Fibroblast of villous mesenchyme (primary cell): ENCODE data around the gene NCOA3. TPM values are rescaled to one million over a fixed set of nuclear protein-coding genes. Genes with fewer than 3 reads are reported as not detected.
A peak's percentile ranks its signal among the peaks of the same experiment; 100 is the strongest.

Experiments used
- DNase-seq: peaks from one replicate; pipeline ENCODE4 v3.0.0-alpha.2; 2010; ENCODE audit warnings: low read depth
- H3K4me3 ChIP-seq: 2 replicates; pipeline ENCODE4 v1.5.1; 2011; ENCODE audit warnings: low read depth, mild to moderate bottlenecking, low read length
- CTCF ChIP-seq: IDR thresholded peaks from 2 replicates; pipeline ENCODE4 v1.5.1; 2012; ENCODE audit warnings: low read depth, mild to moderate bottlenecking, low read length; ENCODE audit not compliant: insufficient read depth
- total RNA-seq: library from RNA; depleted of rRNA; stranded (reverse); fragments of >200 nt; gene quantifications from 2 replicates; pipeline ENCODE4 v1.2.3, GENCODE V29; 2012

Gene NCOA3
- total RNA-seq, 1 donor = 63.0 TPM

DNA sequence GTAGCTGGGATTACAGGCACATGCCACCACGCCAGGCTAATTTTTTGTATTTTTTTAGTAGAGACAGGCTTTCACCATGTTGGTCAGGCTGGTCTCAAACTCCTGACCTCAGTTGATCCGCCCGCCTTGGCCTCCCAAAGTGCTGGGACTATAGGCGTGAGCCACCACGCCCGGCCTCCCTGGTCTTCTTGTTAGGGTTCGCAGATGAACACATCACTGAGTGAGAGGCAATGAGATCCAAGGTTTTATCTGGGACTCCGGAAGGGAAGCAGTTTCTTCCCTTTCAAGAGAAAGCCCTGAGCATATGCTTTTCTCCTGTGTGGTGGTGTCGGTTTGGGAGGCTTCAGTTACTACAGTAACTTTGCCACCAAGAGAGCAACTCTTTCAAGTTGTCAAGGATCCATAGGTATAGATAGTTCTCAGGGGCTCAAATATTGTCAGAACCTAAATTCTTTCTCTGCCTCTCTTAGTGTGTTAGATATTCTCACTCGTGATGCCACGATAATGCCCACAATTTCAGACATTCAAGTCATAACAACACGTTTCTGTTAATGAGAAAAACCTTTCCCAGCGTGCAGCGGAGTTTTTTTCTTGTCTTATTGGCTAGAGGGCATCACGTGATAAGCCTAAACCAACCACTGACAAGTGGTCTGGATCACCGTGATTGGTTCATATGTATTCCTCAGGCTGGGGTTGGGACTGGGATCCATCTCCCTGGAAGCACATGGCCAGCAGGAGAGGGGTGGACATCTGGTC lies 36.2 kb upstream of the NCOA3 start:
- H3K4me3 ChIP-seq = no peak overlapping the region
- no peak for DNase-seq
- no peak for TF ChIP-seq CTCF

DNA sequence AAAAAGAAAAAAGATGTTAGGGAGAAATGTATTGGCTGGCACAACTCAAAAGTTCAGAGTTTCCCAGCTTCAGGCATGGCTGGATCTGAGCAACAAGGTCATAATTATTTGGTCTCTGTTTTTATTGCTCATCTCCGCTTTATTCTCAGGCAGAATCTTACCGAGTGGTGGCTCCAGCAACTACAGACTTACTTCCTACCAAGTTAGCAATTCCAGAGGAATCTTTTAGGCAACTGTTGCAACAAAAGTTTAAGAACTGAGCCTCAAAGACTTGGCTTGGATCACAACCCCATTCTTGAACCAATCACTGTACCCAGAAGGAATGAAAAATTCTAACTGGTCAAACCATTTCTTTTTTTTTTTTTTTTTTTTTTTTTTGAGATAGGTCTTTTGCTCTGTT lies 35.5 kb upstream of the NCOA3 start:
- no peak overlapping the region for H3K4me3 ChIP-seq
- TF ChIP-seq CTCF = no peak
- DNase-seq = peak; percentile 23

- TF ChIP-seq CTCF = no peak
Measured at GRCh38 chr20:47466704-47467459, 34.8 kb upstream of the NCOA3 start.

GRCh38 chr20:47468290-47469050 lies 33.2 kb upstream of the NCOA3 start:
- no peak for TF ChIP-seq CTCF
- DNase-seq = peak; percentile 15
- H3K4me3 ChIP-seq = no peak overlapping the region

More at GRCh38 chr20:47466704-47467459, 34.8 kb upstream of the NCOA3 start:
- H3K4me3 ChIP-seq = no peak overlapping the region
- DNase-seq = no peak

GRCh38 chr20:47475419-47476044 lies 26.2 kb upstream of the NCOA3 start:
- TF ChIP-seq CTCF = no peak
- no peak for DNase-seq
- H3K4me3 ChIP-seq = no peak overlapping the region

DNA sequence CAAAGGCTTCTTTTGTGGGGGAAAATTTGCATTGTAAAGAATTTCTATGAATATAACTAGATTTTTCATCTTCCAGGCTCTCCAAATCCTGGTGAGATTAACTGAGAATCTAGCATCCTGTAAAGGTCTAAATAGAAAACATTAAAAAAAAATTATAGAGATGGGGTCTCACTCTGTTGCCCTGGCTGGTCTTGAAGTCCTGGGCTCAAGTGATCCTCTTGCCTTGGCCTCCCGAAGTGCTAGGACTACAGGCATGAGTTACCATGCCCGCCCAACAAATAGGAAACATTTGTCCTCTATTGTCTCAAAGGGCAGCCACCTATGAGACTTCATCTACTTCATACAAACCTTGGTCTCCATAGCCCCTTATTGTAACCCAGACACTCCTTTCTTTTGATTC lies 25.2 kb upstream of the NCOA3 start:
- no peak for TF ChIP-seq CTCF
- DNase-seq = no peak
- H3K4me3 ChIP-seq = no peak overlapping the region
